Gastrocnemius medialis (tissue), 4 donors: Measurements from ENCODE around the gene NUDT22. TPM values are rescaled to one million over a fixed set of nuclear protein-coding genes. Genes with fewer than 3 reads are reported as not detected.

Source experiments
- ATAC-seq, 2 donors: fragments of 150-250 bp; one replicate each; pipeline ENCODE4 v1.9.1; 2016
- DNase-seq, 2 donors: peaks; one replicate each; pipeline ENCODE4 v3.0.0-alpha.2; 2019
- H3K27ac ChIP-seq, 4 donors: fragments of 200-600 bp; sonication (generic); 1 replicate in 1 of 4; 2 replicates in 3 of 4; pipeline ENCODE4 v1.5.1; 2016 to 2018; ENCODE audit warnings: mild to moderate bottlenecking in 2 of 4, moderate library complexity in 1 of 4
- H3K27me3 ChIP-seq, 3 donors: fragments of 200-600 bp; sonication (generic) in 2 of 3; 1 replicate in 1 of 3; 2 replicates in 2 of 3; pipeline versions ENCODE4 v1.5.1 to v1.6.0; 2016 to 2019; ENCODE audit warnings: mild to moderate bottlenecking in 1 of 3, moderate library complexity in 1 of 3
- H3K36me3 ChIP-seq, 2 donors: fragments of 200-600 bp; sonication (generic) in 1 of 2; one replicate each; pipeline ENCODE4 v1.5.1; 2017 to 2018
- H3K4me1 ChIP-seq, 2 donors: fragments of 200-600 bp; sonication (generic) in 1 of 2; one replicate each; pipeline ENCODE4 v1.5.1; 2016 to 2017; ENCODE audit warnings: mild to moderate bottlenecking in 2 of 2
- H3K4me3 ChIP-seq, 4 donors: fragments of 200-600 bp; sonication (generic) in 3 of 4; 1 replicate in 1 of 4; 2 replicates in 3 of 4; pipeline ENCODE4 v1.5.1; 2016 to 2019; ENCODE audit warnings: mild to moderate bottlenecking in 2 of 4
- H3K9me3 ChIP-seq, 3 donors: fragments of 200-600 bp; sonication (generic) in 2 of 3; 1 replicate in 1 of 3; 2 replicates in 2 of 3; pipeline ENCODE4 v1.5.1; 2016 to 2019
- POLR2A ChIP-seq, 2 donors: fragments of 450-650 bp; IDR thresholded peaks; one replicate each; pipeline ENCODE4 v1.6.1; 2017; ENCODE audit warnings: antibody characterized with exemption in 2 of 2, mild to moderate bottlenecking in 2 of 2, moderate library complexity in 2 of 2
- in situ Hi-C, 4 donors: fragments of 200-750 bp; cut with MboI; loops; one replicate each; pipeline versions ENCODE4 v1.15.0 to v1.8.0; 2017; ENCODE audit warnings: low sequenced_read_pairs in 4 of 4
- intact Hi-C: fragments of 100-400 bp; cut with DNase I; formaldehyde crosslinking; loops from one replicate; pipeline ENCODE4 v1.15.1; 2023; ENCODE audit warnings: low total_unique reads
- total RNA-seq, 4 donors: library from RNA; depleted of rRNA; stranded (reverse); fragments of >200 nt; gene quantifications; one replicate each; pipeline versions ENCODE4 v1.1.0 to v1.2.3, GENCODE V29; 2016
- TF ChIP-seq, protein P1 (sequence below), 5 experiments: fragments of 450-650 bp in 3 of 5; fragments of 200-600 bp in 2 of 5; sonication (generic) in 2 of 5; IDR thresholded peaks in 4 of 5; conservative IDR thresholded peaks in 1 of 5; 1 replicate in 4 of 5; 2 replicates in 1 of 5; pipeline ENCODE4 v1.5.1; 2016 to 2019; ENCODE audit warnings: antibody characterized with exemption in 5 of 5, mild to moderate bottlenecking in 3 of 5, moderate library complexity in 3 of 5

Gene NUDT22, protein sequence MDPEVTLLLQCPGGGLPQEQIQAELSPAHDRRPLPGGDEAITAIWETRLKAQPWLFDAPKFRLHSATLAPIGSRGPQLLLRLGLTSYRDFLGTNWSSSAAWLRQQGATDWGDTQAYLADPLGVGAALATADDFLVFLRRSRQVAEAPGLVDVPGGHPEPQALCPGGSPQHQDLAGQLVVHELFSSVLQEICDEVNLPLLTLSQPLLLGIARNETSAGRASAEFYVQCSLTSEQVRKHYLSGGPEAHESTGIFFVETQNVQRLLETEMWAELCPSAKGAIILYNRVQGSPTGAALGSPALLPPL
- 10 to 100 TPM; 32.3 to 70.7 (median 53.4) TPM for total RNA-seq

DNA sequence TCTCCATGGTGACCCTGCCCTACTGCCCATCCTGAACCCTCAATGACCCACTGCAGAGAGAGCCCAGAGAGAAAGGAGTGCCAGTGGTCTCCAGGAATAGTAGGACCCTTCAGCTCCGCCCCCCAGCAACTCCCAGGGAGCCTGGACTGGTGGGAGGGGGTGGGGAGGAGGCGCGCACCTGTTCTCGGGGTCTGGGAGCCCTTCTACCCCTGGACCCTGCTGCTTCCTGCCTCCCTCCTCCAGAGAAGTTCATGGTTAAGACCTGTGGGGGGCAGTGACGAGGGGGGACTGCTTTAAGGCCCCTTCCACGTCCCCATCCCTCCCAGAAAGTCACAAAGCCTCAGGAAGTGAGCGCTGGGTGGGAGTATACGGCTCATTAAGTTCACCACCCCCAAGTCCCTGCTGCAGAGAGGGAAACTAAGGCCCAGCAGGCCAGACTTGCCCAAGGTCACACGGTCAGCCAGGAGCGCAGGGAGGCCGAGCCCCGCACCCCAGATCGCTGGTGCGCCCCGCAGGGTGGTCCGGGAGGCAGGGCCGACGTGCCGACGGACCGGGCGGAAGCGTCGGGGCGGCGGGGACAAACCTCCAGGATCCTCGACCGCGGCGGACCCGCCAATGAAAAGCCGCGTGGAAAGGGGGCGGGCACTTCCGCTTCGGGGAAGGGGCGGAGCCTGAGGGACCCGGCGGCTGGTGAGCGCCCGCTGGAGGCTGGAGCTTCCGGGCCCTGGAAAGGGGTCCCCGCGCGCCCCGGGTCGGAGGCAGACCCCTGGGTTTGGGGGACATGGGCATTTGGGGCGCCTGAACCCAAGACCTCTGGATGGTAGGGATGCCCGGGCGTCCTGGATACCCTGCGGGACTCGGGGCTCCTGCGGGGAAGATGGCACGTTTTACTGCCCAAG lies at the start of gene NUDT22, which contains the start of gene TRPT1:
Gene NUDT22, plus strand, starts transcription at position 667 of the 899 bp plus-strand sequence. CDS start 379 bp downstream, outside the sequence.
Gene TRPT1, minus strand, starts transcription at position 579 of the 899 bp plus-strand sequence. Its CDS starts 326 bp downstream, at position 253.
- in situ Hi-C loops (no loop called here), intact Hi-C loops (loop anchor here (1.0 to 5.0 kb wide), 3 partner anchors 19 to 59 kb away; partner anchors contain the start of genes MACROD1 and STIP1)
- Histone ChIP-seq H3K4me3 (peak within 1 kb of the TSS; percentile 86 to 92 (median 88)), H3K36me3 (no peaks in the 10 kb centered on the region), H3K4me1 (peaks cover 44 to 58% of the 10 kb centered on the region in 2 donors), H3K27ac (peak within 1 kb of the TSS; percentile 95 to 99 (median 96)), H3K9me3 (no peaks in the 10 kb centered on the region), H3K27me3 (no peaks in the 10 kb centered on the region)
- peak; percentile 85 to 90 for DNase-seq
- TF ChIP-seq, protein P1, sequence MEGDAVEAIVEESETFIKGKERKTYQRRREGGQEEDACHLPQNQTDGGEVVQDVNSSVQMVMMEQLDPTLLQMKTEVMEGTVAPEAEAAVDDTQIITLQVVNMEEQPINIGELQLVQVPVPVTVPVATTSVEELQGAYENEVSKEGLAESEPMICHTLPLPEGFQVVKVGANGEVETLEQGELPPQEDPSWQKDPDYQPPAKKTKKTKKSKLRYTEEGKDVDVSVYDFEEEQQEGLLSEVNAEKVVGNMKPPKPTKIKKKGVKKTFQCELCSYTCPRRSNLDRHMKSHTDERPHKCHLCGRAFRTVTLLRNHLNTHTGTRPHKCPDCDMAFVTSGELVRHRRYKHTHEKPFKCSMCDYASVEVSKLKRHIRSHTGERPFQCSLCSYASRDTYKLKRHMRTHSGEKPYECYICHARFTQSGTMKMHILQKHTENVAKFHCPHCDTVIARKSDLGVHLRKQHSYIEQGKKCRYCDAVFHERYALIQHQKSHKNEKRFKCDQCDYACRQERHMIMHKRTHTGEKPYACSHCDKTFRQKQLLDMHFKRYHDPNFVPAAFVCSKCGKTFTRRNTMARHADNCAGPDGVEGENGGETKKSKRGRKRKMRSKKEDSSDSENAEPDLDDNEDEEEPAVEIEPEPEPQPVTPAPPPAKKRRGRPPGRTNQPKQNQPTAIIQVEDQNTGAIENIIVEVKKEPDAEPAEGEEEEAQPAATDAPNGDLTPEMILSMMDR (IDR thresholded peaks at IDR 0.05 in 4 of 5, conservative IDR thresholded peaks at IDR 0.05 in 1 of 5): peak in 4 of 5 experiments; percentile 6 to 37 (median 32)
- TF ChIP-seq POLR2A (IDR thresholded peaks at IDR 0.05): peak; percentile 91 to 98
- peak; percentile 70 to 72 for ATAC-seq

DNA sequence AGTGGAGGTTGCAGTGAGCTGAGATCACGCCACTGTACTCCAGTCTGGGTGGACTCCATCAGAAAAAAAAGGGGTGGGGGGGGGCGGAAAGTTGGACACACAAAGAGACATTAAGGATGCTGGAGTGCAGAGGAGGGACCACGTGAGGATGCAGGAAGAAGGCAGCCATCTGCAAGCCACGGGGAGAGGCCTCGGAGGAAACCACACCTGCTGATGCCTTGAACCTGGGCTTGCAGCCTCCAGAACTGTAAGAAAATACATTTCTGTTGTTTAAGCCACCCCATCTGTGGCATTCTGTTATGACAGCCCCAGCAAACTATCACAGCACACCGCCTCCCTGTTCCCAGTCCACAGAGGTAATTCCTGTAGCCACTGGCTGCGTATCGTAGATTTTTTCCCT lies 49.3 kb upstream of the NUDT22 start:
- intact Hi-C loops (no loop called here), in situ Hi-C loops (no loop called here)
- ATAC-seq (no peak), DNase-seq (no peak)
- Histone ChIP-seq H3K36me3 (no peaks in the 10 kb centered on the region), H3K27ac (no peak overlapping the region), H3K4me1 (peaks cover 17 to 26% of the 10 kb centered on the region in 2 donors), H3K9me3 (no peaks in the 10 kb centered on the region), H3K4me3 (no peak overlapping the region), H3K27me3 (no peaks in the 10 kb centered on the region)
- no peak for TF ChIP-seq POLR2A (IDR thresholded peaks at IDR 0.05)
- TF ChIP-seq, protein P1 (IDR thresholded peaks at IDR 0.05 in 4 of 5, conservative IDR thresholded peaks at IDR 0.05 in 1 of 5): no peak

DNA sequence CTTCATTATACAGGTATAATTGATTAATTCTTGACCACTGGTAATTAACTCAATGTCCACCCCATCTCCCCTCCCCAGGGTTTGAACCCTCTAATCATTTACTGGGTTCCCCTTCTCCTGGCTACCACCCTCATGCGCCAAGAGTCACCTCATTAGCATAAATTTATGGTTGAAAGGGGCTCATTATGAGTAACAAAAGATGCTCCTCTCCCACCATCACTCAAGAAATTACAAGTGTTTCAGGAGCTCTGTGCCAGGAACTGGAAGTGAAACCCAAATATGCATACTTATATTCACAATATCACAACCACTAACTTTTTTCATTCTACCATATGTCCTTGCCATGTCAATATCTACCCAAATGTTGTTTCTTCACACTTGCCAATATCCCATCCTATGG lies 47.9 kb upstream of the NUDT22 start:
- Histone ChIP-seq H3K36me3 (no peaks in the 10 kb centered on the region), H3K9me3 (no peaks in the 10 kb centered on the region), H3K4me3 (no peak overlapping the region), H3K27me3 (no peaks in the 10 kb centered on the region), H3K4me1 (peaks cover 30 to 40% of the 10 kb centered on the region in 2 donors), H3K27ac (no peak overlapping the region)
- no peak for ATAC-seq
- in situ Hi-C loops: no loop called here
- no peak for TF ChIP-seq POLR2A (IDR thresholded peaks at IDR 0.05)
- TF ChIP-seq, protein P1 (IDR thresholded peaks at IDR 0.05 in 4 of 5, conservative IDR thresholded peaks at IDR 0.05 in 1 of 5): no peak
- DNase-seq: no peak
- intact Hi-C loops: no loop called here

DNA sequence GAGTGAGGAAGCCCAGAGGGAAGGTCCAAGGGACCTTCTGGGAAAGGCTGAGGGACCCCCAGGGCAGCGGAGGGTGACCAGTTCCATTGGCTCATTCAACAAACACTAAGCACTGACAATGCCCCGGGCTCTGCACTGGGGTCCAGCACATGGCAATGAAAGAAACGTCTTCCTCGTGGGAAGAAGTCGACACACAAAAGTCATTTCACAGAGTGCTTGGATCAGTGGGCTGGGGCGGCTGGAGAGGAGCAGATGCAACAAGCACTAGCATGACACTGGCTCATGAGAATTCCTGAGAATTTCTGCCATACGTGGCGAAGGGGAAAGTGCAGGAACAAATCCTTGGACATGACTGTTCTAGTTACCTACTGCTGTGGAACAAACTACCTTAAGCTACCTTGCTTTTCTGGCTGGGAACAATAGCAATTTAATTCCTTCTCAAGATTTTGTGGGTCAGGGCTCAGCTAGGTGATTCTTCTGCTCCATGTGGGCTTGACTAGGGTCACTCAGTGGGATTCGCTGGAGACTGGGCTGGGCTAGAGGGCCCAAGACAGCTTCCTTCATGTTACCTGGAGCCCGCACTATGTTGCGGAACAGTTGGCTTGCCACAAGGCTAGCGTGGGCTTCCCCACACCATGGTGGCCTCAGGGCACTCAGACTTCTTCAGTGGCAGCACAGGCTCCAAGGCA lies 47.0 kb upstream of the NUDT22 start:
- ATAC-seq: no peak
- in situ Hi-C loops: no loop called here
- TF ChIP-seq, protein P1 (IDR thresholded peaks at IDR 0.05 in 4 of 5, conservative IDR thresholded peaks at IDR 0.05 in 1 of 5): no peak
- TF ChIP-seq POLR2A (IDR thresholded peaks at IDR 0.05): no peak

More for the DNA sequence above, 47.0 kb upstream of the NUDT22 start:
- intact Hi-C loops: no loop called here
- Histone ChIP-seq H3K4me1 (peaks cover 39 to 49% of the 10 kb centered on the region in 2 donors), H3K27ac (no peak overlapping the region), H3K9me3 (no peaks in the 10 kb centered on the region), H3K4me3 (no peak overlapping the region), H3K27me3 (no peaks in the 10 kb centered on the region), H3K36me3 (no peaks in the 10 kb centered on the region)
- no peak for DNase-seq
